Measurements from ENCODE around the gene AMN. TPM values are rescaled to one million over a fixed set of nuclear protein-coding genes. Genes with fewer than 3 reads are reported as not detected.

Gene AMN
- total RNA-seq, 1 donor from 2014 or later, result 3.2 TPM

GRCh38 chr14:102943979-102944378 lies 21.5 kb downstream of the AMN start:
- DNase-seq (ENCODE audit: low spot score), result no peak

- DNase-seq (ENCODE audit: low spot score), result no peak
Measured at GRCh38 chr14:102944448-102945330, 22.2 kb downstream of the AMN start.

DNA sequence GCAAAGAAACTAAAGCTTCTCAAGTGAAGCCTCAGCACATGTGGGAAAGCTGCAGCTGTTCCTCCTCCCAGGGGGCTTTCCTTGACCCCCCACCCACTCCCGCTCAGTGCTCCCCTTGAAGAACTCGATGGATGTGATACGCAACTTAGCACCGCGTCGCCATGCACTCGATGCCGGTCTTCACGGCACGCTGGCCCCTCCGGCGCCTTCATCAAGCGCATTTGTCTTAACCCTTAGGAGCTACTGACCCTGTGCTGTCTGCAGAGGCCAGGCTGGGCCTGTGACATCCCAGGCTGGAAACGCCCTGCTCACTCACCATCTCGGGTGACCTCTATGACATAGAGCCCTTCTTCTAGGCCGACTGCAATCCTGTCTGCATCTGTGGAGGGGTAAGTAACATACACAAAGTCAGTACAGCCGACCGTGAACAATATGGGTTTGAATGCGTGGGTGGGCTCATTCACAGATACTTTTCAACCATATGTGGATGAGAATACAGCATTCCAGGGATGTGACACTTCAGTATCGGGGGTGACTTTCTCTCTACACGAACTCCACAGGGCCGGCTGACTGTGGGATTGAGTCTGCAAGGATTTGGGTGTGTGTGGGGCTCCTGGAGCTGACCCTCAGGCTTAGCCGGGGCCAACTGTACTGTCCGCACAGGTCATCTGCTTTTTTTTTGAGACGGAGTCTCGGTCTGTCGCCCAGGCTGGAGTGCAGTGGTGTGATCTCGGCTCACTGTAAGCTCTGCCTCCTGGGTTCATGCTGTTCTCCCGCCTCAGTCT lies 23.1 kb downstream of the AMN start:
- DNase-seq (ENCODE audit: low spot score), result no peak

- DNase-seq (ENCODE audit: low spot score), result no peak
Measured at GRCh38 chr14:102947321-102948103, 25.0 kb downstream of the AMN start.

DNA sequence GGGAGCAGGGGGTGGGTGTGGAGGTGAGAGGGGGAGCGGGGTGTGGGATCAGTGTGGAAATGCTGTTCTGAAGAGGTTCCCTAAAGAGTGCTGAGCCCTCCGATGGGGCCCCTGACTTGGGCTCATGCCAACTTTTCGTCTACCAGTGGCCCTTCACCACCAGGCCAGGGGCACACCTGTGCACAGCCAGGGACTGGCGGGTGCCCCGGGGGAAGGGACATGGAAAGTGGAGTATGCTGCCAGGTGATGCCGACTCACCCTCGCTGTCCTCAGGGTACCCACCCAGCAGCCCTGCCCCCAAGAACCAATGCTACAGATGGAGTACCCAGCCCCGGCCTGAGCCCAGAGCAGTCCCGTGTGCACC lies 26.2 kb downstream of the AMN start:
- no peak for DNase-seq (ENCODE audit: low spot score)

- no peak for DNase-seq (ENCODE audit: low spot score)
Measured at GRCh38 chr14:102949062-102949800, 26.8 kb downstream of the AMN start.

- DNase-seq (ENCODE audit: low spot score), result peak; percentile 46
Measured at GRCh38 chr14:102949801-102950451, 27.5 kb downstream of the AMN start.

- no peak for DNase-seq (ENCODE audit: low spot score)
Measured at GRCh38 chr14:102951034-102951433, 28.6 kb downstream of the AMN start.

GRCh38 chr14:102951799-102952198 lies 29.3 kb downstream of the AMN start:
- DNase-seq (ENCODE audit: low spot score), result no peak

GRCh38 chr14:102952276-102952675 lies 29.8 kb downstream of the AMN start:
- DNase-seq (ENCODE audit: low spot score), result no peak

DNA sequence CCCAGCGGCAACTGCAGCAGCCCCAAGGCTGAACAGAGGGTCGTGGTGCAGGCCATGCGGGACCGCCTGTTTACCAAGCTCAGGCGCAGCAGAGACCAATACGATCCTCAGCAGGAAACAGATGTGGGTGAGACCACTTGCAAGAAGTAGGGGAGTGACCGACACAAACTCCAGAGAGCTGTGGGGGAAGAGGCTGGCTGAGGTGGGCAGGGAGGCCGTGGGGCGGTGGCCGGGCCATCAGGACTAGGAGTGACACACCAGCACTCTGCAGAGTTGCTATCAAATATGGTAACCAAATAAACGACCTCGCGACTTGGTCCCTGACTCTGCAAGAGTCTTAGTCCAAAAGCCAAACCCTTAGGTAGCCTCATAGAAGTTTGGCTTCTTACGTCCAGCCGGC lies 30.6 kb downstream of the AMN start:
- no peak for DNase-seq (ENCODE audit: low spot score)

DNA sequence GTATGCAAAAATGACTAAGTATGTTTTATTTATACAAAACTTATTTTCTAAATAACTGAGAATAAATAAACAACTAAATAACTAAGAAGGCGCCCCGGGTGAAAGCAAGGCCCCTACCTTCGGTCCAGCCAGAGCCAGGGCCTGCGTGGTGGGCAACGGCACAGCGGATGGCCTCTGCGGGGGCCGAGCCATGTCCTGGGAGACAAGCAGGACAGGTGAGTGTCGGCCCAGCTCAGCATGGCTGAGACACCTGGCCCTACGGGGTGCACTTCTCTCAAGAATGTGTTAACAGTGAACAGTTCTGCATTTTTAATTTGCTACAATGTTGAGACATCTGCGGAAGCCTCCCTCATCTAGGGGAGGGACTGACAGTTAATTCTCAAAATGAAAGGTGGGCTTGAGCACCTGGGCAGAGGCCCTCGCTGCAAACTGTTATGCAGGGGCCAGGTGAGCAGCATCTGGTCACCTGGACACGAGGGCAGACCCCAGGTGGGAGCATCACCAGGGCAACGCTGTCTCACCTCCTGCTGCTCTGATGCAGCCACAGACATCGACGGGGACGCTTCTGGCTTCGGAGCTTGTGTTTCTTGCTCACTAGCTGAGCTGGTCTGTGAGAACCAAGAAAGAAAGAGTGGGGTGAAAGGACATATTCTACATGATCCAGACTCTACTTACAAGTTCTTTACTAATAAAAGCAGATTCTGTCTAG lies 31.8 kb downstream of the AMN start:
- DNase-seq (ENCODE audit: low spot score), result no peak

DNA sequence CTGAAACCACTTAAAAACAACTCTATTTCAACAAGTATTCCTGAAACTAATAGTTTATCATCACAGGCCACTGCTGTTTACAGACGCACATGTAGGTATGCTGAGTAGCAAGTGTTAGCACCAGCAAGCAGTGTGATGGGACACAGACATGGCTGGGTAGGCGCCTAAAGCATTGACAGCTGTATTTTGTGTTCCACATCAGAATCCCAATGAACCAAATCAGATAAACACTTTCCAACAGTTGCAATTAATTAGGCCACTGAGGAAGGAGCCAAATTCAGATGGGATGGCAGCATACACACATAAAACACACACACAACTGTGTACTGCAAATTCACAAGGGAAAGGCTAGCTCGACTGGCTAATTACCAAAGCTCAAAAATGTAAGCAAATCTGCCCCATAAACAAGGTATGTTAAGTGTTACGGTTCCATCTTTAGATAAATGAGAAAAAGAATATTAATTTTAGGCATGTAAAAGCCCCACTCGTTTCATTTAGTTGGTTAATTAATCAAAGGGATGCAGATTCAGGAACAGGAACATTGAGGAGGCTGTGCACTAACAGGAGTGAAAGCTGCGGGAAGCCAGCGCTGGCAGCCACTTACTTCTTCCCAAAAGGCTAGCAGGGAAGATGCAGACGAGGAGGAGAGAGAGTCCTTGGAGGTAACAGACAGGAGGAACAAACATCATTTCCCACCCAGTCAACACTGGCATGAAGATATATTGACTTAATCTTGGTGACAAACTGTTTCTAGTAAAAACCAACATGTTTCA lies 33.4 kb downstream of the AMN start:
- no peak for DNase-seq (ENCODE audit: low spot score)

DNA sequence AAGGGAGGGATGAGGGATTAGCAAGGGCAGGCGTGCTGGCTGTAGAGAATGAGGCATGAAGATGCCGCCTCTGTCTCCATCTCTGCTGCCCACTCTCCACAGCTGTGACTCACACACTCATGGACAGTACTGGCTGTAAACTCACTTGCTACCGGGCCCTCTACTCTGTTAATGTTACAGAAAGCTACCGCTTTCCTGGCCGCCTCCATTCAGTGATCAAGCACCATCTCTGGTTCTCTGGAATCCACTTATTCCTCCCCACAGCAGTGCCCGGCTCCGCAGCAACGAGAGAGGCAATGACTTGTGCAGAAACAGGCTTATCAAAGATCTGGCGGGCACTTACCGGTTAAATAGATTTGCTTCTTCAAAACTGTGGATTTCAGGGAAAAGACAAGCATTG lies 34.8 kb downstream of the AMN start:
- no peak for DNase-seq (ENCODE audit: low spot score)

DNA sequence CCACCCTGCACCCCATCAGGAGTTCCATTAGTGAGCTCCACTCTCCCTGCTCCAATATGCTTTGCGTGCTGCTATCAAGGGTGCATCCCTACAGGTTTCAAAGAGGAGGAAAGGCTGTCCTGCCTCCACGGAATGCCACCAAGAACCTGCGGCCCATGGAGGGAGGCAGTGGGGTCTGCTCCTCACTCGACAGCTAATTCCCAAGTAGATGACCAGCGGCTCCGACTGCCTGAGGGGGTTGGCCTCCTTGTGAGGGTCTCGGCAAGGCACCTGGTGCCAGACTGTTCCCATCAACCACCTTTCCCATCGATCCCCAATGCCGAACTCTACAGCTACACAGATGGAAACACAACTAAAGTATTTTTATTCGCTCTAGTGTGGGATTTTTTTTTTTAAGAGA lies 36.0 kb downstream of the AMN start:
- no peak for DNase-seq (ENCODE audit: low spot score)

DNA sequence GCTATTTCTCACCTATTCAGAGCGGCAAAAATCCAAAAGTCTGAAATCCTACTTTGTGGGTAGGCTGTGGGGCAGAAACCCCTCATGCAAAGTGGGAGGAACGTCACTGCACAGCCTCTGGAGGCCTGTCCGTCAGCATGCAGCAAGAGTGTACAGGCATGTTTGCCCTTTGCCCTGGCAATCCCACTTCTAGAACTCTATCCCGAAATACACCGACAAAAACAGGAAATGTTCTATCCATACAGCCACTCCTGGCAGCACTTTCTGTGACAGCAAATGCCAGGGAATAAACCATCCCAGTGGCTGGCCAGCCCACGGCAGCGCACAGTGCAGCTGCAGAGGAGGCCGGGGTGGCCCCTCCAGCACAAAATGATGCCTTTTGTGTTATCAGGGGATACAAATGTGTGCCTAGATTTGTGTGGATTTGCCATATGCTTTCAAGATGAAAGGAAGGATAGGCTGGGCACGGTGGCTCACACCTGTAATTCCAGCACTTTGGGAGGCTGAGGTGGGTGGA lies 39.7 kb downstream of the AMN start:
- no peak for DNase-seq (ENCODE audit: low spot score)

DNA sequence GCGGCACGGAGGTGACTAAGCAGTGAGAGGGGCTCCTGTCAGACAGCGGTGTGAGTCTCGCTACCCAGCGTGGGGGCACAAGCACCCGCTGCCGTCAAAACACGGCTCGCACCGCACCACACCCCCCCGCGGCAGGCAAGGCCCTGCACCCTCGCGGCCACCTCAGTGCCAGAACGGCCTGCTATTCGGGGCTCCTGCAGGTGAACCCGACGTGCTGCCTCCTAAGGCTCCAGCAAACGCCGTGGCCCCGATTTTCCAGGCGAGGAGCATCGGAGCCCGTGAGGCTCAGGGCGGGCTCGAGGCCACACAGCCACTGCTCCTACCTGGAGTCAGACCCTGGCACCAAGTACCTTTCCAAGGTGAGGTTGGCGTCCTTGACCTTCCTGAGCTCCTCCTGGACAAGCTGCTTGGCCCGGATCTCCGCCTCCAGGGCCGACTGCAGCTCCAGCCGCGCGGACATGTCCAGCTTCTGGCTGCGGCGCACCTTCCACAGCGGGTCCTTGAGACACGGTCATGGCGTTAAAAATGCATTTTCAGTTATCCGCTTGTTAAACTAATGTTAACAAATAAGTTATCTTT lies 41.8 kb downstream of the AMN start:
- no peak for DNase-seq (ENCODE audit: low spot score)

DNA sequence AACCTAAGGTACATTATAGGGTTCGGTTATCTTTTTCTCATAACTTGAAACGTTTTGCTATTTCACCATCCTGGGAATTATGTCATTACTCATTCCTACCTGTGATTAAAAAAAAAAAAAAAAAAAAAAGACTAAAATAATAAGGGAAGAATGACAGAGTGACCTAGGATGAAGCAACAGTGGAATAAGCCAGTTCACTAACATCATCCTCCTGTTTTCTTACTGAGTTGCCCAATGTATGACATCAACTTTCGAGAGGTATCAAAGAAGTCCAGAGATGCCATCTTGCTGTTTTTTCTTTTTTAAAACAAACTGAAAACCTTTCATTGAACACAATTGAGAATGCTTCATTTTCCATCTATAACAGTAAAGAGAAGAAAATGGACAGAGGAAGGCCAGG lies 42.8 kb downstream of the AMN start:
- no peak for DNase-seq (ENCODE audit: low spot score)

Measured in ureter (tissue), 1 donor.